ENCODE measurements around the gene CAPN1. TPM values are rescaled to one million over a fixed set of nuclear protein-coding genes. Genes with fewer than 3 reads are reported as not detected.

Gene CAPN1
- total RNA-seq, 2 experiments from 2014 or later, result 80.3 to 83.2 TPM

DNA sequence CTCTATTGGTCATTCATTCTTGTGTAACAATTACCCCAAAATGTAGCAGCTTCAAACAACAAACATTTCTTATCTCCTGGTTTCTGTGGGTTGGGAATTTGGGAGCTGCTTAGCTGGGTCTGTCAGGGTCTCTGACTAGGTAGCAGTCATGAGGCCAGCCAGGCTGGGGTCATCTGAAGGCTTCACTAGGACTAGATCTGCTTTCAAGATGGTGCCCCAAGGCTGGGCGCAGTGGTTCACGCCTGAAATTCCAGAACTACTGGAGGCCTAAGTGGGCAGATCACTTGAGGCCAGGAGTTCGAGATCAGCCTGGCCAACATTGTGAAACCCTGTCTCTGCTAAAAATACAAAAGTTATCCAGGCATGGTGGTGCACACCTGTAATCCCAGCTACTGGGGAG is 24.8 kb upstream of the CAPN1 start:
- Mint-ChIP-seq H3K36me3 (ENCODE audit: low read depth) (no peaks in the 10 kb centered on the region), H3K4me1 (ENCODE audit: low read depth) (no peaks in the 10 kb centered on the region), H3K4me3 (no peak overlapping the region), H3K27me3 (peaks cover 4% of the 10 kb centered on the region), H3K9me3 (no peaks in the 10 kb centered on the region), H3K27ac (no peak overlapping the region)
- no peak for DNase-seq
- Histone ChIP-seq H3K27ac (ENCODE audit: low read depth in 1 of 2, low read length in 2 of 2) (no peak overlapping the region), H3K27me3 (ENCODE audit: control insufficient read depth in 1 of 2, insufficient read depth in 2 of 2, low read length in 2 of 2) (no peaks in the 10 kb centered on the region), H3K4me1 (ENCODE audit: insufficient read depth, low read length) (no peaks in the 10 kb centered on the region), H3K4me3 (ENCODE audit: low read length) (no peak overlapping the region), H3K36me3 (ENCODE audit: insufficient read depth, low read length) (no peaks in the 10 kb centered on the region), H3K9me3 (ENCODE audit: control insufficient read depth in 1 of 2, insufficient read depth in 1 of 2, low read length in 2 of 2) (no peaks in the 10 kb centered on the region)
- intact Hi-C loops (cut with DNase I, micrococcal nuclease), result no loop called here
- ChIA-PET CTCF (no interaction called here), POLR2A (no interaction called here)
- ATAC-seq (ENCODE audit: poor library complexity), result no peak
- TF ChIP-seq, protein P1, sequence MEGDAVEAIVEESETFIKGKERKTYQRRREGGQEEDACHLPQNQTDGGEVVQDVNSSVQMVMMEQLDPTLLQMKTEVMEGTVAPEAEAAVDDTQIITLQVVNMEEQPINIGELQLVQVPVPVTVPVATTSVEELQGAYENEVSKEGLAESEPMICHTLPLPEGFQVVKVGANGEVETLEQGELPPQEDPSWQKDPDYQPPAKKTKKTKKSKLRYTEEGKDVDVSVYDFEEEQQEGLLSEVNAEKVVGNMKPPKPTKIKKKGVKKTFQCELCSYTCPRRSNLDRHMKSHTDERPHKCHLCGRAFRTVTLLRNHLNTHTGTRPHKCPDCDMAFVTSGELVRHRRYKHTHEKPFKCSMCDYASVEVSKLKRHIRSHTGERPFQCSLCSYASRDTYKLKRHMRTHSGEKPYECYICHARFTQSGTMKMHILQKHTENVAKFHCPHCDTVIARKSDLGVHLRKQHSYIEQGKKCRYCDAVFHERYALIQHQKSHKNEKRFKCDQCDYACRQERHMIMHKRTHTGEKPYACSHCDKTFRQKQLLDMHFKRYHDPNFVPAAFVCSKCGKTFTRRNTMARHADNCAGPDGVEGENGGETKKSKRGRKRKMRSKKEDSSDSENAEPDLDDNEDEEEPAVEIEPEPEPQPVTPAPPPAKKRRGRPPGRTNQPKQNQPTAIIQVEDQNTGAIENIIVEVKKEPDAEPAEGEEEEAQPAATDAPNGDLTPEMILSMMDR (IDR thresholded peaks at IDR 0.05), result no peak

DNA sequence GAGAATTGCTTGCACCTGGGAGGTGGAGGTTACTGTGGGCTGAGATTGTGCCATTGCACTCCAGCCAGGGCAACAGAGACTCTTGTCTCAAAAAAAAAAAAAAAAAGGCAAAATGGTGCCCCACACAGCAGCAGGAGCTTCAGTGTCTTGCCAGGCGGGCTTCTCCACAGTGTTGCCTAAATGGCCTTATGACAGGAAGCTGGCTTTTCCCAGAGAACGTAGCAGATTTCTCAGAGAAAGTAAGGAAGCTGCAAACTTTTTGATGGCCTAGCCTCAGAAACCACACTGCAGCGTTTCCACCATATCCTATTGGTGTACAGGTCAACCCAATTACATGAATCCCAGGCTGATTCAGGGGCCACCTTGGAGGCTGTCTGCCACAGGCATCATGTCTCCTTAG is 24.4 kb upstream of the CAPN1 start:
- Histone ChIP-seq H3K36me3 (ENCODE audit: insufficient read depth, low read length) (no peaks in the 10 kb centered on the region), H3K27me3 (ENCODE audit: control insufficient read depth in 1 of 2, insufficient read depth in 2 of 2, low read length in 2 of 2) (no peaks in the 10 kb centered on the region), H3K4me3 (ENCODE audit: low read length) (no peak overlapping the region), H3K4me1 (ENCODE audit: insufficient read depth, low read length) (no peaks in the 10 kb centered on the region), H3K27ac (ENCODE audit: low read depth in 1 of 2, low read length in 2 of 2) (no peak overlapping the region), H3K9me3 (ENCODE audit: control insufficient read depth in 1 of 2, insufficient read depth in 1 of 2, low read length in 2 of 2) (no peaks in the 10 kb centered on the region)
- DNase-seq, result no peak
- H3K36me3 Mint-ChIP-seq (ENCODE audit: low read depth), result no peaks in the 10 kb centered on the region
- H3K9me3 Mint-ChIP-seq, result no peaks in the 10 kb centered on the region
- TF ChIP-seq, protein P1 (IDR thresholded peaks at IDR 0.05), result no peak
- H3K4me1 Mint-ChIP-seq (ENCODE audit: low read depth), result no peaks in the 10 kb centered on the region
- ChIA-PET POLR2A (no interaction called here), CTCF (no interaction called here)
- intact Hi-C loops (cut with DNase I, micrococcal nuclease), result no loop called here
- ATAC-seq (ENCODE audit: poor library complexity), result no peak
- no peak overlapping the region for H3K4me3 Mint-ChIP-seq
- H3K27ac Mint-ChIP-seq, result no peak overlapping the region
- H3K27me3 Mint-ChIP-seq, result peaks cover 4% of the 10 kb centered on the region

DNA sequence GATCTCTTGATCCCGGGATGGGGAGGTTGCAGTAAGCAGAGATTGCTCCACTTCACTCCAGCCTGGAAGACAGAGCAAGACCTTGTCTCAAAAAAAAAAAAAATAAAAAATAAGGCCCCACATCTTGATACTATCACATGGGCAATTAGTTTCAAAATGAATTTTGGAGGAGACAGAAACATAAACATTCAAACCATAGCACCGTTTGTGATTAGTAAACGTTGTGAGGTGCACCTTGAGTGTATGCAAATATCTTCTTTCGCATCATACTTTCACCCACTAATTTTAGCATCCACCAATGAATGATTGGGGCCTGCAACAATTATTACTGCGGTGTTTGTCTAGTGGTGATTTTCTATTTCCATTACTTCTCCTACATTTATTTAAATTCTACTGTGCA is 22.7 kb upstream of the CAPN1 start:
- no peak overlapping the region for H3K4me3 Mint-ChIP-seq
- intact Hi-C loops (cut with DNase I, micrococcal nuclease), result no loop called here
- Histone ChIP-seq H3K4me1 (ENCODE audit: insufficient read depth, low read length) (no peaks in the 10 kb centered on the region), H3K36me3 (ENCODE audit: insufficient read depth, low read length) (no peaks in the 10 kb centered on the region), H3K27me3 (ENCODE audit: control insufficient read depth in 1 of 2, insufficient read depth in 2 of 2, low read length in 2 of 2) (no peaks in the 10 kb centered on the region), H3K4me3 (ENCODE audit: low read length) (no peak overlapping the region), H3K9me3 (ENCODE audit: control insufficient read depth in 1 of 2, insufficient read depth in 1 of 2, low read length in 2 of 2) (no peaks in the 10 kb centered on the region), H3K27ac (ENCODE audit: low read depth in 1 of 2, low read length in 2 of 2) (no peak overlapping the region)
- no peaks in the 10 kb centered on the region for H3K4me1 Mint-ChIP-seq (ENCODE audit: low read depth)
- no peaks in the 10 kb centered on the region for H3K9me3 Mint-ChIP-seq
- no peak overlapping the region for H3K27ac Mint-ChIP-seq
- TF ChIP-seq, protein P1 (IDR thresholded peaks at IDR 0.05), result no peak
- H3K36me3 Mint-ChIP-seq (ENCODE audit: low read depth), result no peaks in the 10 kb centered on the region
- DNase-seq (no peak), ATAC-seq (ENCODE audit: poor library complexity) (no peak)
- POLR2A ChIA-PET, result no interaction called here
- peaks cover 4% of the 10 kb centered on the region for H3K27me3 Mint-ChIP-seq
- CTCF ChIA-PET, result no interaction called here
